OCI-LY3 (cell line): Measurements from ENCODE around the gene WDR26.

Experiments used
- H2AFZ ChIP-seq: fragments of 200-600, 300-600 bp; shearing (Covaris generic); 2 replicates; pipeline ENCODE4 v1.6.0; 2014; ENCODE audit warnings: antibody characterized with exemption, low read depth, low read length
- H3K27ac ChIP-seq: fragments of 200-600, 300-600 bp; sonication (generic); 2 replicates; pipeline ENCODE4 v1.5.1; 2014; ENCODE audit warnings: mild to moderate bottlenecking, low read length, moderate library complexity, mixed read lengths
- H3K27me3 ChIP-seq: fragments of 200-600, 300-600 bp; sonication (generic); 2 replicates; pipeline ENCODE4 v1.6.1; 2014; ENCODE audit warnings: low read depth, low read length, mixed read lengths
- H3K36me3 ChIP-seq: fragments of 200-600, 300-600 bp; sonication (generic); replicated peaks from 2 replicates; pipeline ENCODE3; 2014; ENCODE audit warnings: low read depth, low read length, mixed read lengths
- H3K4me1 ChIP-seq: fragments of 300-600, 200-600 bp; sonication (generic); 2 replicates; pipeline ENCODE4 v1.6.1; 2014; ENCODE audit warnings: low read length, mixed read lengths
- H3K4me2 ChIP-seq: fragments of 200-600, 300-600 bp; sonication (generic); 2 replicates; pipeline ENCODE4 v1.6.1; 2014; ENCODE audit warnings: low read length, mixed read lengths
- H3K4me3 ChIP-seq: fragments of 300-600, 200-600 bp; sonication (generic); 2 replicates; pipeline ENCODE4 v1.5.1; 2014; ENCODE audit warnings: antibody characterized with exemption, mild to moderate bottlenecking, low read length, moderate library complexity
- H3K79me2 ChIP-seq: fragments of 300-600, 200-600 bp; shearing (Covaris generic); 2 replicates; pipeline ENCODE4 v1.6.1; 2014; ENCODE audit warnings: mild to moderate bottlenecking, low read length, mixed read lengths
- H3K9ac ChIP-seq: fragments of 300-600, 200-600 bp; shearing (Covaris generic); 2 replicates; pipeline ENCODE4 v1.6.0; 2014; ENCODE audit warnings: mild to moderate bottlenecking, low read length, moderate library complexity
- H3K9me3 ChIP-seq: fragments of 200-600, 300-600 bp; shearing (Covaris generic); 2 replicates; pipeline ENCODE4 v1.6.1; 2014; ENCODE audit warnings: low read length, mixed read lengths; ENCODE audit not compliant: insufficient read depth
- H4K20me1 ChIP-seq: fragments of 200-600, 300-600 bp; sonication (generic); 2 replicates; pipeline ENCODE4 v1.6.1; 2016; ENCODE audit warnings: low read length, mixed read lengths; ENCODE audit not compliant: insufficient read depth
- CTCF ChIP-seq: fragments of 200-600, 300-600 bp; sonication (generic); IDR thresholded peaks from 2 replicates; pipeline ENCODE4 v1.5.1; 2014; ENCODE audit warnings: antibody characterized with exemption, low read length, low read depth
- EZH2phosphoT487 ChIP-seq: fragments of 200-600 bp; shearing (Covaris generic); IDR thresholded peaks from 2 replicates; pipeline ENCODE4 v1.6.1; 2018; ENCODE audit warnings: antibody characterized with exemption, mixed run types, low read depth

WDR26 gene

DNA sequence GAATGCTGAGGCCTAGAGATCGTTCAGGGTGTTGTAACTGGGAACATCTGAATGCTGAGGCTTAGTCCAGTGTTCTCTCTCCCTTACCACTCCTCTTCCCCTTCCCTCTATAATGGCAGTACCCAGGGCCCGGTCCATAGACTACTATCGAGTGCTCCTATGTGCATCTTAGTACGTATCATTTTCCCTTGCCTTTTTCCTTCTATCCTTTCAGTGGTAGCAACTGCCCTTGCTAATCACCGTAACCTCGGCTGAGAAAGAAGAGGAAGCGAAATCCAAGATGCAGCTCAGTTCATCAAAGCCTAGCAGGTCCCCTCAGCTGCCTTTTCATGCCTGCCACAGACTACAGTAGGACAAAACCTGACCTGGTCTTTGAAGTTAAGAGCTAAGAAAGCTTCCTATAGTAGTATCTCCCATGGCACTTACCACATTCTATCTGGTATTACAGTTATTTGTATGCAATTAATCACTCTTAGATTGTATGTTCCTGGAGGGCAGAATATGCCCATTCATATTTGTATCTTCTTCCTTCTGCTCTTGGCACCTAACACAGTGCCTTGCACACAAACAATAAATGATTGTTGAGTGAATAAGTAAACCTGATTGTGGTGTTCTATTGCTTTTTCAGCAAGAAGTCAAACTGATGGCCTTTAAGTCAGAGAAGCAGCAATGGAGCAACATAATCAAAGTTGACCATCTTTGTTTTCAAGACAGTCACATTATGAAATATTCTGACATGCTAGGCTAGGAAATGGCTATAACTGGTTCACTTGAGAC is 55.6 kb downstream of the WDR26 start:
- Histone ChIP-seq H3K27ac (peak overlapping the region; percentile 17; the same call in 1 of the 2 replicates), H3K79me2 (no peaks in the 10 kb centered on the region), H3K27me3 (no peaks in the 10 kb centered on the region), H3K4me3 (no peak overlapping the region), H3K4me2 (peak overlapping the region; percentile 16; the same call in 1 of the 2 replicates), H4K20me1 (peaks cover 5% of the 10 kb centered on the region), H3K4me1 (peaks cover 12% of the 10 kb centered on the region), H3K36me3 (peaks cover 38% of the 10 kb centered on the region), H3K9ac (no peak overlapping the region), H2AFZ (no peak overlapping the region), H3K9me3 (no peaks in the 10 kb centered on the region)
- TF ChIP-seq CTCF (no peak), EZH2phosphoT487 (no peak)

GRCh38 chr1:224377676-224378006 is 57.0 kb downstream of the WDR26 start:
- Histone ChIP-seq H3K36me3 (peaks cover 47% of the 10 kb centered on the region), H3K79me2 (no peaks in the 10 kb centered on the region), H3K27ac (no peak overlapping the region), H3K9me3 (no peaks in the 10 kb centered on the region), H2AFZ (no peak overlapping the region), H3K4me1 (peaks cover 12% of the 10 kb centered on the region), H3K9ac (no peak overlapping the region), H3K4me3 (no peak overlapping the region), H3K4me2 (no peak overlapping the region), H3K27me3 (no peaks in the 10 kb centered on the region), H4K20me1 (peaks cover 5% of the 10 kb centered on the region)
- no peak for TF ChIP-seq CTCF
- TF ChIP-seq EZH2phosphoT487: no peak

DNA sequence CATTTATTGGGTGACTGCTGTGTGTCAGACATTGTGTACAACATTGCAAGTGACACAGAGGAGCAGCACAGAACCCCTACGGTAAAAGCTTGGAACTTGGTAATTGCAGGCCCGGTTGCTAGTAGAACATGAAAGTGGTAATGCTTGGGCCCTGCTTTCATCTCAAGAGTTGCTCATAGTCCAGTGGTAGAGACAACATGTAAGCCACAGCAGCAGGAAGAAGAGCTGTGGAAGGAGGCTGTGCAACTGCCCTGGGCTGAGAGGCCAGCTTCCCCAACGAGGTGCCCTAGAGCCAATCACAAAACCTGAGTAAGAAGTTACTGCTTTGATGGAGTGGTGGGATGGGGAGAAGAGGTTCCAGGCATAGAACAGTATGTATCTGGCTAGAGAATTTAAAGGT is 59.5 kb downstream of the WDR26 start:
- Histone ChIP-seq H3K79me2 (no peaks in the 10 kb centered on the region), H2AFZ (no peak overlapping the region), H3K9ac (no peak overlapping the region), H3K9me3 (no peaks in the 10 kb centered on the region), H4K20me1 (peaks cover 5% of the 10 kb centered on the region), H3K36me3 (peaks cover 56% of the 10 kb centered on the region), H3K4me2 (no peak overlapping the region), H3K27ac (no peak overlapping the region), H3K4me3 (no peak overlapping the region), H3K27me3 (no peaks in the 10 kb centered on the region), H3K4me1 (peaks cover 12% of the 10 kb centered on the region)
- TF ChIP-seq CTCF (no peak), EZH2phosphoT487 (no peak)

- no peaks in the 10 kb centered on the region for H4K20me1 ChIP-seq
- peaks cover 55% of the 10 kb centered on the region for H3K36me3 ChIP-seq
- H3K4me3 ChIP-seq: no peak overlapping the region
- no peaks in the 10 kb centered on the region for H3K9me3 ChIP-seq
- no peaks in the 10 kb centered on the region for H3K27me3 ChIP-seq
- no peaks in the 10 kb centered on the region for H3K79me2 ChIP-seq
- peaks cover 9% of the 10 kb centered on the region for H3K4me1 ChIP-seq
- H3K9ac ChIP-seq: no peak overlapping the region
- no peak overlapping the region for H3K4me2 ChIP-seq
- no peak overlapping the region for H2AFZ ChIP-seq
- H3K27ac ChIP-seq: no peak overlapping the region
- TF ChIP-seq CTCF (no peak), EZH2phosphoT487 (no peak)
Observed at GRCh38 chr1:224373008-224373590, 61.5 kb downstream of the WDR26 start.
